Prostate gland (tissue), 2 donors: ENCODE results near the gene NBPF3.

ENCODE experiments used
- POLR2A ChIP-seq: fragments of 450-650 bp; IDR thresholded peaks from one replicate; pipeline ENCODE4 v1.6.1; 2016; ENCODE audit warnings: antibody characterized with exemption, mild to moderate bottlenecking
- POLR2AphosphoS5 ChIP-seq: sonication (generic); formaldehyde crosslinking; IDR thresholded peaks from one replicate; pipeline ENCODE4 v1.6.1; 2017; ENCODE audit warnings: antibody characterized with exemption
- TF ChIP-seq, protein P1 (sequence below), 4 experiments: fragments of 200-600 bp in 2 of 4; fragments of 450-650 bp in 2 of 4; sonication (generic) in 2 of 4; IDR thresholded peaks; 1 replicate in 3 of 4; 2 replicates in 1 of 4; pipeline ENCODE4 v1.5.1; 2016 to 2019; ENCODE audit warnings: antibody characterized with exemption in 4 of 4, mild to moderate bottlenecking in 2 of 4, moderate library complexity in 2 of 4

DNA sequence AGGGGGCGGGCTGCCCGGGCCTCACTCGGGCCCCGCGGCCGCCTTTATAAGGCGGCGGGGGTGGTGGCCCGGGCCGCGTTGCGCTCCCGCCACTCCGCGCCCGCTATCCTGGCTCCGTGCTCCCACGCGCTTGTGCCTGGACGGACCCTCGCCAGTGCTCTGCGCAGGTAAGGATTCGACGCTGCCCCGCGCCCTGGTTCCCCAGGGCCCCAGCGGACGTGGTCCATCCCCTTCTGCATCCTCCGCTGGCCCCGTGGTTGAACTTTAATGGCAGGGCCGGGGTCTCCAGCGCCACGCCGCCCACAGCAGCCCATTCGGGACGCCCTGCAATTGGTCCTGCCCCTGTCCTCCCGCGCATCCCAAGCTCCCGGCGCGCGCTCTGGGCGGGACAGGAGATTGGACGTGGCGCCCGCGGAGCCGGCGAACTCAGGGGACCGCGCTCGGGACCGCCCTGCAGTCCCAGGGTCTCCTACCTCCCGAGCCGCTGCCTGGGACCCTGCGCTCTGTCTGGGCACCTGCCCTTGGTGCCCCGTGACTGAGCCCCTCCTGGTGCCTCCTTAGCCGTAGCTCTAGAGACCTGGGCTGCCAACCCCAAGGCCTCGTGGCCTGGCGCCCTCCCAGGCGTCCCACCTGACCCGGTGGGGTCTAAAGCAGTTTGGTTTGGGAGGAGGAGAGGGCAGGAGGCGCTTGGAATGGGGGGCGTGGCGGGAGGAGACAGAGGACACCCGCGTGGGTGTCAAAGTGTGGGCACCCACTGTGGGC, 69.6 kb downstream of the NBPF3 start, which contains the start of gene ALPL:
- TF ChIP-seq, protein P1, sequence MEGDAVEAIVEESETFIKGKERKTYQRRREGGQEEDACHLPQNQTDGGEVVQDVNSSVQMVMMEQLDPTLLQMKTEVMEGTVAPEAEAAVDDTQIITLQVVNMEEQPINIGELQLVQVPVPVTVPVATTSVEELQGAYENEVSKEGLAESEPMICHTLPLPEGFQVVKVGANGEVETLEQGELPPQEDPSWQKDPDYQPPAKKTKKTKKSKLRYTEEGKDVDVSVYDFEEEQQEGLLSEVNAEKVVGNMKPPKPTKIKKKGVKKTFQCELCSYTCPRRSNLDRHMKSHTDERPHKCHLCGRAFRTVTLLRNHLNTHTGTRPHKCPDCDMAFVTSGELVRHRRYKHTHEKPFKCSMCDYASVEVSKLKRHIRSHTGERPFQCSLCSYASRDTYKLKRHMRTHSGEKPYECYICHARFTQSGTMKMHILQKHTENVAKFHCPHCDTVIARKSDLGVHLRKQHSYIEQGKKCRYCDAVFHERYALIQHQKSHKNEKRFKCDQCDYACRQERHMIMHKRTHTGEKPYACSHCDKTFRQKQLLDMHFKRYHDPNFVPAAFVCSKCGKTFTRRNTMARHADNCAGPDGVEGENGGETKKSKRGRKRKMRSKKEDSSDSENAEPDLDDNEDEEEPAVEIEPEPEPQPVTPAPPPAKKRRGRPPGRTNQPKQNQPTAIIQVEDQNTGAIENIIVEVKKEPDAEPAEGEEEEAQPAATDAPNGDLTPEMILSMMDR (IDR thresholded peaks at IDR 0.05) = no peak
- TF ChIP-seq POLR2A (no peak), POLR2AphosphoS5 (no peak)
